ENCODE measurements around the gene ZBTB42. TPM values are rescaled to one million over a fixed set of nuclear protein-coding genes. Genes with fewer than 3 reads are reported as not detected.

ZBTB42 gene
- total and polyA plus RNA-seq, 2 of the 13 experiments (the other 11 are each of a cell fraction or from before 2014, with no cell fraction given), result 2.8 to 4.2 TPM

DNA sequence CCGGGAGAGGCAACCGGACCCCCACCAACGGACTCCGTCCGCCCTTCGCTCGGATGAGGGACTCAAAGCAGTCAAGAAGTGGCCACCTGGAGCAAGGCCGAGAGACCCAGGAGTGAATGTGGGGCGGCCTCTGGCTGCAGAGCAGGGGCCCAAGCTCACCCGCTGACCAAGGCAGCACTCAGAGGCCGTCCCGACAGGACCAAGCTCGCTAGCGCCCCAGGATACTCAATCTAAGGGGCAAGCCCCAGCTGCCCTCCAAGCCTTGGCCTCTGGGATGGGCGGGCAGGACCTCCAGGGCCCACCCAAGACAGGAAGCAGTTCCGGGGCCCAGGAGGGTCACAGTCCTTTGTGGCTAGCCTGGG is 6.3 kb upstream of the ZBTB42 start (continued):
- TF ChIP-seq, protein P1, sequence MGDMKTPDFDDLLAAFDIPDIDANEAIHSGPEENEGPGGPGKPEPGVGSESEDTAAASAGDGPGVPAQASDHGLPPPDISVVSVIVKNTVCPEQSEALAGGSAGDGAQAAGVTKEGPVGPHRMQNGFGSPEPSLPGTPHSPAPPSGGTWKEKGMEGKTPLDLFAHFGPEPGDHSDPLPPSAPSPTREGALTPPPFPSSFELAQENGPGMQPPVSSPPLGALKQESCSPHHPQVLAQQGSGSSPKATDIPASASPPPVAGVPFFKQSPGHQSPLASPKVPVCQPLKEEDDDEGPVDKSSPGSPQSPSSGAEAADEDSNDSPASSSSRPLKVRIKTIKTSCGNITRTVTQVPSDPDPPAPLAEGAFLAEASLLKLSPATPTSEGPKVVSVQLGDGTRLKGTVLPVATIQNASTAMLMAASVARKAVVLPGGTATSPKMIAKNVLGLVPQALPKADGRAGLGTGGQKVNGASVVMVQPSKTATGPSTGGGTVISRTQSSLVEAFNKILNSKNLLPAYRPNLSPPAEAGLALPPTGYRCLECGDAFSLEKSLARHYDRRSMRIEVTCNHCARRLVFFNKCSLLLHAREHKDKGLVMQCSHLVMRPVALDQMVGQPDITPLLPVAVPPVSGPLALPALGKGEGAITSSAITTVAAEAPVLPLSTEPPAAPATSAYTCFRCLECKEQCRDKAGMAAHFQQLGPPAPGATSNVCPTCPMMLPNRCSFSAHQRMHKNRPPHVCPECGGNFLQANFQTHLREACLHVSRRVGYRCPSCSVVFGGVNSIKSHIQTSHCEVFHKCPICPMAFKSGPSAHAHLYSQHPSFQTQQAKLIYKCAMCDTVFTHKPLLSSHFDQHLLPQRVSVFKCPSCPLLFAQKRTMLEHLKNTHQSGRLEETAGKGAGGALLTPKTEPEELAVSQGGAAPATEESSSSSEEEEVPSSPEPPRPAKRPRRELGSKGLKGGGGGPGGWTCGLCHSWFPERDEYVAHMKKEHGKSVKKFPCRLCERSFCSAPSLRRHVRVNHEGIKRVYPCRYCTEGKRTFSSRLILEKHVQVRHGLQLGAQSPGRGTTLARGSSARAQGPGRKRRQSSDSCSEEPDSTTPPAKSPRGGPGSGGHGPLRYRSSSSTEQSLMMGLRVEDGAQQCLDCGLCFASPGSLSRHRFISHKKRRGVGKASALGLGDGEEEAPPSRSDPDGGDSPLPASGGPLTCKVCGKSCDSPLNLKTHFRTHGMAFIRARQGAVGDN (CRISPR knock-in tag; IDR thresholded peaks at IDR 0.05), result peak; percentile 40; the same call in 1 of the 2 replicates
- peak; percentile 25; the same call in 1 of the 2 replicates for TF ChIP-seq NRL (CRISPR knock-in tag; IDR thresholded peaks at IDR 0.05; ENCODE audit: borderline replicate concordance)
- TF ChIP-seq, protein P2, sequence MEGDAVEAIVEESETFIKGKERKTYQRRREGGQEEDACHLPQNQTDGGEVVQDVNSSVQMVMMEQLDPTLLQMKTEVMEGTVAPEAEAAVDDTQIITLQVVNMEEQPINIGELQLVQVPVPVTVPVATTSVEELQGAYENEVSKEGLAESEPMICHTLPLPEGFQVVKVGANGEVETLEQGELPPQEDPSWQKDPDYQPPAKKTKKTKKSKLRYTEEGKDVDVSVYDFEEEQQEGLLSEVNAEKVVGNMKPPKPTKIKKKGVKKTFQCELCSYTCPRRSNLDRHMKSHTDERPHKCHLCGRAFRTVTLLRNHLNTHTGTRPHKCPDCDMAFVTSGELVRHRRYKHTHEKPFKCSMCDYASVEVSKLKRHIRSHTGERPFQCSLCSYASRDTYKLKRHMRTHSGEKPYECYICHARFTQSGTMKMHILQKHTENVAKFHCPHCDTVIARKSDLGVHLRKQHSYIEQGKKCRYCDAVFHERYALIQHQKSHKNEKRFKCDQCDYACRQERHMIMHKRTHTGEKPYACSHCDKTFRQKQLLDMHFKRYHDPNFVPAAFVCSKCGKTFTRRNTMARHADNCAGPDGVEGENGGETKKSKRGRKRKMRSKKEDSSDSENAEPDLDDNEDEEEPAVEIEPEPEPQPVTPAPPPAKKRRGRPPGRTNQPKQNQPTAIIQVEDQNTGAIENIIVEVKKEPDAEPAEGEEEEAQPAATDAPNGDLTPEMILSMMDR (CRISPR knock-in tag; IDR thresholded peaks at IDR 0.05), result peak; percentile 37; the same call in 1 of the 2 replicates
- no peak for TF ChIP-seq ZC3H13 (CRISPR knock-in tag; IDR thresholded peaks at IDR 0.05)
- no peak for TF ChIP-seq ARID2 (CRISPR knock-in tag; IDR thresholded peaks at IDR 0.05; ENCODE audit: borderline replicate concordance)
- TF ChIP-seq, protein P3, sequence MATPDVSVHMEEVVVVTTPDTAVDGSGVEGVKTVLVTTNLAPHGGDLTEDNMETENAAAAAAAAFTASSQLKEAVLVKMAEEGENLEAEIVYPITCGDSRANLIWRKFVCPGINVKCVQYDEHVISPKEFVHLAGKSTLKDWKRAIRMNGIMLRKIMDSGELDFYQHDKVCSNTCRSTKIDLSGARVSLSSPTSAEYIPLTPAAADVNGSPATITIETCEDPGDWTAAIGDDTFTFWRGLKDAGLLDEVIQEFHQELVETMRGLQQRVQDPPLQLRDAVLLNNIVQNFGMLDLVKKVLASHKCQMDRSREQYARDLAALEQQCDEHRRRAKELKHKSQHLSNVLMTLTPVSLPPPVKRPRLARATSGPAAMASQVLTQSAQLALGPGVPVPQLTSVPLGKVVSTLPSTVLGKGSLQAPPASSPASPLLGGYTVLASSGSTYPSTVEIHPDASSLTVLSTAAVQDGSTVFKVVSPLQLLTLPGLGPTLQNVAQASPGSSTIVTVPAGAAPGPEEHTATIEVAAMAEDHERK (CRISPR knock-in tag; IDR thresholded peaks at IDR 0.05; ENCODE audit: low read depth), result no peak
- TF ChIP-seq, protein P4, sequence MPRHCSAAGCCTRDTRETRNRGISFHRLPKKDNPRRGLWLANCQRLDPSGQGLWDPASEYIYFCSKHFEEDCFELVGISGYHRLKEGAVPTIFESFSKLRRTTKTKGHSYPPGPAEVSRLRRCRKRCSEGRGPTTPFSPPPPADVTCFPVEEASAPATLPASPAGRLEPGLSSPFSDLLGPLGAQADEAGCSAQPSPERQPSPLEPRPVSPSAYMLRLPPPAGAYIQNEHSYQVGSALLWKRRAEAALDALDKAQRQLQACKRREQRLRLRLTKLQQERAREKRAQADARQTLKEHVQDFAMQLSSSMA (CRISPR knock-in tag; IDR thresholded peaks at IDR 0.05), result no peak
- TF ChIP-seq RELA (CRISPR knock-in tag; IDR thresholded peaks at IDR 0.05), result no peak
- TF ChIP-seq ONECUT2 (CRISPR knock-in tag; IDR thresholded peaks at IDR 0.05), result no peak
- TF ChIP-seq ZNF558 (CRISPR knock-in tag; IDR thresholded peaks at IDR 0.05; ENCODE audit: borderline replicate concordance), result no peak
- peak; percentile 15 for TF ChIP-seq HNRNPLL (IDR thresholded peaks at IDR 0.05; ENCODE audit: low read depth, low read length, poor library complexity, severe bottlenecking)
- TF ChIP-seq, protein P5, sequence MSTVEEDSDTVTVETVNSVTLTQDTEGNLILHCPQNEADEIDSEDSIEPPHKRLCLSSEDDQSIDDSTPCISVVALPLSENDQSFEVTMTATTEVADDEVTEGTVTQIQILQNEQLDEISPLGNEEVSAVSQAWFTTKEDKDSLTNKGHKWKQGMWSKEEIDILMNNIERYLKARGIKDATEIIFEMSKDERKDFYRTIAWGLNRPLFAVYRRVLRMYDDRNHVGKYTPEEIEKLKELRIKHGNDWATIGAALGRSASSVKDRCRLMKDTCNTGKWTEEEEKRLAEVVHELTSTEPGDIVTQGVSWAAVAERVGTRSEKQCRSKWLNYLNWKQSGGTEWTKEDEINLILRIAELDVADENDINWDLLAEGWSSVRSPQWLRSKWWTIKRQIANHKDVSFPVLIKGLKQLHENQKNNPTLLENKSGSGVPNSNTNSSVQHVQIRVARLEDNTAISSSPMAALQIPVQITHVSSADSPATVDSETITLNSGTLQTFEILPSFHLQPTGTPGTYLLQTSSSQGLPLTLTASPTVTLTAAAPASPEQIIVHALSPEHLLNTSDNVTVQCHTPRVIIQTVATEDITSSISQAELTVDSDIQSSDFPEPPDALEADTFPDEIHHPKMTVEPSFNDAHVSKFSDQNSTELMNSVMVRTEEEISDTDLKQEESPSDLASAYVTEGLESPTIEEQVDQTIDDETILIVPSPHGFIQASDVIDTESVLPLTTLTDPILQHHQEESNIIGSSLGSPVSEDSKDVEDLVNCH (CRISPR knock-in tag; IDR thresholded peaks at IDR 0.05), result no peak
- peak; percentile 27 for TF ChIP-seq ZFY (CRISPR knock-in tag; IDR thresholded peaks at IDR 0.05)
- TF ChIP-seq, protein P6, sequence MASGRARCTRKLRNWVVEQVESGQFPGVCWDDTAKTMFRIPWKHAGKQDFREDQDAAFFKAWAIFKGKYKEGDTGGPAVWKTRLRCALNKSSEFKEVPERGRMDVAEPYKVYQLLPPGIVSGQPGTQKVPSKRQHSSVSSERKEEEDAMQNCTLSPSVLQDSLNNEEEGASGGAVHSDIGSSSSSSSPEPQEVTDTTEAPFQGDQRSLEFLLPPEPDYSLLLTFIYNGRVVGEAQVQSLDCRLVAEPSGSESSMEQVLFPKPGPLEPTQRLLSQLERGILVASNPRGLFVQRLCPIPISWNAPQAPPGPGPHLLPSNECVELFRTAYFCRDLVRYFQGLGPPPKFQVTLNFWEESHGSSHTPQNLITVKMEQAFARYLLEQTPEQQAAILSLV (CRISPR knock-in tag; IDR thresholded peaks at IDR 0.05; ENCODE audit: borderline replicate concordance), result 0 out of 2 replicates have a peak, but pooled peaks have one; percentile 21
- TF ChIP-seq ZNF263 (CRISPR knock-in tag; IDR thresholded peaks at IDR 0.05), result peak; percentile 15; the same call in 1 of the 2 replicates

All from HepG2 (cell line).